HT-29 (cell line): ENCODE measurements around the gene GPR84. TPM values are rescaled to one million over a fixed set of nuclear protein-coding genes. Genes with fewer than 3 reads are reported as not detected.
"Not testable (repeated sequence)": the region's sequence is repeated elsewhere in the genome, so short reads cannot be mapped to it uniquely, and the experiment has no call there.

Experiments used
- DNase-seq: peaks from one replicate; pipeline ENCODE4 v3.0.0-alpha.2; 2015; ENCODE audit warnings: low spot score
- total RNA-seq: library from RNA; depleted of rRNA; stranded (reverse); fragments of >200 nt; shearing (Covaris generic); gene quantifications from 2 replicates; pipeline ENCODE4 v1.2.3, GENCODE V29; 2014

GPR84 gene
- total RNA-seq, 1 experiment from 2014 or later: not detected

DNA sequence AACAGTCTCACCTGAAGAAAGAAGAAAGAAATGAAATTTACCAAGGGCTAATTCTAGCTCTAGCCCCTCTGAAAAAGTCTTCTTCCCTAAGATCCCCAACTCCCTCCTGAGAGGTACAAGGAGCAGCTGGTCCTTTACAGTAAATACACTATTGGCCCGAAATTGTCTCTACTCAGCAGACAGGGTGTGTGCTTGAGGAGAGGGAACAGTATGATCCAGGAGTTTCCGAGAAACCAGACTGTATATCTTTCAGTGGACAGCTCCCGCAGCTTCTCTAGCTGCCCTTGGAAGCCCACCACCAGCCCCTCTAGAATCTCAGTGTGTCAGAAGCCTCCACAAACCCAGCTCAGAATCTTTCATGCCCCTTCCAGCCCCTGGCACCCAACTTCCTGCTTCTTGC lies 8.1 kb downstream of the GPR84 start:
- DNase-seq: no peak

- DNase-seq: no peak
Observed at GRCh38 chr12:54355104-54355815, 9.0 kb downstream of the GPR84 start.

GRCh38 chr12:54354271-54354670 lies 10.0 kb downstream of the GPR84 start:
- DNase-seq: not testable (repeated sequence)

GRCh38 chr12:54352891-54353874 lies 11.1 kb downstream of the GPR84 start:
- DNase-seq: no peak

DNA sequence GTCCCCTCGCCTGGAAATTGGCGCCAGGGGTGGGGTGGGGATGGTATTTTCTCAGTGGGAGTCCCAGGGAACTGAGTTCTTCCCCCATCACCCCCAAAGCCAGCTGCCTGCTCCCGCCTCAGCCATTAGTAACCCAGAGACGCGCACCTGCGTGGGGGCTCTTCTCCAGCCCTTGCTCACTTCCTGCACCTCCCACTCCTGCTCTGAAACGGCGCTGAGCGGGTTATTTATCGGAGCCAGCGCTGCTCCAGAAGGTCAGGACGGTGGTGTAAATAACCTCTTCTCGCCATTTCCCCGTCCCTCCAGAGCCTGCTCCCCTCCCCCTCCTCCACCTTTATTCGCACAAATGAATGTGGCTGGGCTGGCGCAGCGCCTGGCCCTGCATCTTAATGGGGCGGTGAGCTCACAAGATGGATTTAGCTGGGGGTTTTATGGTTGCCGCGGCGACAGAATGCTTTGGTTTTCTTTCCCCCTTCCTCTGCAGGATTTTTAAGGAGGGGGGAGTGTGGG lies 12.2 kb downstream of the GPR84 start:
- DNase-seq: no peak

GRCh38 chr12:54351341-54351740 lies 12.9 kb downstream of the GPR84 start:
- DNase-seq: no peak

GRCh38 chr12:54350743-54351142 lies 13.5 kb downstream of the GPR84 start:
- no peak for DNase-seq

GRCh38 chr12:54349679-54350078 lies 14.6 kb downstream of the GPR84 start:
- no peak for DNase-seq

DNA sequence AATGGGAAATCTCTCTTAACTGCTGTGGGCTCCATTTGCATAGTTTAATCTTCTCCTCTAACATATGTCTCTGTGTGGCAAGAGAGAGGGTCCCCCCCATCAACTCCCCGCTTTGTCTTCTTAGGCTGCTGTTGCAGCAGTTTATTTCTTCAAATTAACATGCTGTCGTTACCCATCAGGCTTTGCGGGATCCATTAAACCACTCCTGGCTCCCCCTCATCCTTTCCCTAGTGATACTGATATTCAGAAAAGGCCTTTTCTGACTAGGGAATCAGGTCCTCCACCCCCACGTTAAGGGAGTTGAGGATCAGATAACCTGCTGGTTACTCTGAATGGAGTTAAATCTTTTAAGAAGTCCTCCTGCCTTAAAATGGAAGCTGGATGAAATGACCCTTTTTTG lies 15.2 kb downstream of the GPR84 start:
- no peak for DNase-seq

- no peak for DNase-seq
Observed at GRCh38 chr12:54341378-54342300, 22.6 kb downstream of the GPR84 start.

DNA sequence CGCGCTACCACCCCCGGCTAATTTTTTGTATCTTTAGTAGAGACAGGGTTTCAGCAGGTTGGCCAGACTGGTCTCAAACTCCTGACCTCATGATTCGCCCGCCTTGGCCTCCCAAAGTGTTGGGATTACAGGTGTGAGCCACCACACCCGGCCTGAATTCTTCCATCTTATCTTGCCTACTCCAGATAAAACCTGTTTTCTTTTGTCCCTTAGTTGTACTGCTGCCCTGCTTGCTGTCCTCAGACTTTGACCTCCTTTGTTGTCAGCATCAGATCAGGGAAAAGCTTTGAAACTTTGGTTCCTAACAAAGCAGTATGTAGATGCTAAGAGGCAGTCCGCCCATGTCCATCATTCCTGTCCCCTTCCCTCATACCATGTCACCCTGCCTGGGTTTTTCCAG lies 23.4 kb downstream of the GPR84 start:
- DNase-seq: no peak

GRCh38 chr12:54338698-54339296 lies 25.5 kb downstream of the GPR84 start:
- DNase-seq: no peak

- no peak for DNase-seq
Observed at GRCh38 chr12:54337854-54338650, 26.2 kb downstream of the GPR84 start.

DNA sequence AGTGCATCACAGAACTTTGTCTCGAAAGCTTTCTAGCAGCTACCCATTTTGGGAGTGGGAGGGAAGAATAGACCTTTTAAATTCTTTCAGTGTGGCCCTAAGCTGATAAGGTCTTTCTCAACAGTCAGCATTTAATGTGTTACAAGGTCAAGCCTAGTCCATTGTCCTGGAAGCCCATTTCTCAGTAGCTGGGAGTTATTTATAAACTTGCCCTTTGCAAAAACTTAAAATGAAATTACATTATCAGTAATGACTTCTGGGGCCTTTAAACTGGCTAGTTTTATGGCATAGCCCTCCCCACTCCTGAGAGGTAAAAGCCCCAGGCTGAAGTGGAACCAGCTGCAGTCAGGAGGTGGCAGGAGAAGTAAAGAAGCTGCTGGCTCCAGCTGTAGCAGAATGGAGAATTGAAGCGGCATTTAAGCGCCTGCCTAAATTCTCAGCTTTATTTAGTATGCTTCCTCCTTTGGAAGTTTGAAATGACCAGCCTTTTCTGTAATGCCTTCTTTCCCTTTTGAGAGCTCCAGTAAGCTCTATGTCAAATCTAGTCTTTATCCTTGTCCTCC lies 26.9 kb downstream of the GPR84 start:
- DNase-seq: no peak

GRCh38 chr12:54333420-54334034 lies 30.8 kb downstream of the GPR84 start:
- DNase-seq: no peak

DNA sequence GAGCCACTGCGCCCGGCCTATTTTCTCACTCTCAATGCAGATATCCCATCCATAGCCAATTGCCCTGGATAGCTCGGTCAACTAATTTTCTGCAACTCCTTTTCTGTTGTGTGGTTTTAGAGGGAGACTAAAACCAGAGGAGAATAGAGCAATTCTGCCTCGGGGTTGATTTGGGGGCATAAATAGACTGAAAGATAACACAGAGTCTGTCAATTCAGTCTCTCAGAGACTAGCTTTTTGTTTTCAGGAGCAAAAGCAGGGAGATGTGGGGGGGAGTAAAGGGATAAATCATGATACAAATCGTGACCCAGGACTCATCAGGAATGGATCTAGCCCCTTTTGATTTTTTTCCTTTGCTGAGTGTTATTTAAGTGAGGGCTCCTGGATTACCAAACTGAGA lies 32.8 kb downstream of the GPR84 start:
- DNase-seq: no peak

DNA sequence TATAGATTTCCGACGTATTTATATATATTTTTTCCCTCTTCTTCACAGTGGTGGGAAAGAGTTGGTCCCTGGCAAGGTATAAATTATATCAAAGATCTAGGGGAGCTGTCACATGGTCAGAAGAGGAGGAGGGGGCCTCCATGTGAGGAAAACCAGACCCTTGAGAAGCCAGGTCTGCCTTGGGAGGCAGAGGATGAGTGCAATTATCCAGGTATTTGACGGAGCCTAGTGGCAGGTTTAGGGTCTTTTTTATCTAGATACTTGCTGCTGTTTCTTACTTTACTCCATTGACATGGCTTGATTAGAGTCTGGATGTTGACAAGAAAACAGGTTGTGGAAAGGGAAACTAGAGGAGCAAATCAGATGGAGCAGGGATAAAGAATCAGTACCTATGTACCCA lies 33.8 kb downstream of the GPR84 start:
- no peak for DNase-seq

DNA sequence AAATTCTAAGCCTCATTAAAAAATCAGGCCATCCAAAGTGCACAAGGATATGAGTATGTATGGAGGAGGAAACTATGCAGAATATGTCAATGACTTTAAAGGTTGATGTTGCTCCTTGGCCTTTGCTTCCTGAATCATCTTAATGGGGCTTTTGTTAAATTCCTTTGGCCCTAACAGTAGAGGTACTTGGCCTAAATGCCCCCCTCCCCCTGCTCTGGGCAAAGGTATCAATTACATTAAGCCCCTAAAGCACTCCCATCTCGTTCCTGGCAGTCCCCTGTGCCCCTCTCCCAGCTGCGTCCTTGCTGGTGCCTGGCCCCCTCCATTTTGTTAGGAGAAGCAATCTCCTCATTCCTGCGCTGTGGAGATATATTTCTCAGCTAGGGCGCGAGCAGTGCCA lies 34.5 kb downstream of the GPR84 start:
- DNase-seq: no peak

DNA sequence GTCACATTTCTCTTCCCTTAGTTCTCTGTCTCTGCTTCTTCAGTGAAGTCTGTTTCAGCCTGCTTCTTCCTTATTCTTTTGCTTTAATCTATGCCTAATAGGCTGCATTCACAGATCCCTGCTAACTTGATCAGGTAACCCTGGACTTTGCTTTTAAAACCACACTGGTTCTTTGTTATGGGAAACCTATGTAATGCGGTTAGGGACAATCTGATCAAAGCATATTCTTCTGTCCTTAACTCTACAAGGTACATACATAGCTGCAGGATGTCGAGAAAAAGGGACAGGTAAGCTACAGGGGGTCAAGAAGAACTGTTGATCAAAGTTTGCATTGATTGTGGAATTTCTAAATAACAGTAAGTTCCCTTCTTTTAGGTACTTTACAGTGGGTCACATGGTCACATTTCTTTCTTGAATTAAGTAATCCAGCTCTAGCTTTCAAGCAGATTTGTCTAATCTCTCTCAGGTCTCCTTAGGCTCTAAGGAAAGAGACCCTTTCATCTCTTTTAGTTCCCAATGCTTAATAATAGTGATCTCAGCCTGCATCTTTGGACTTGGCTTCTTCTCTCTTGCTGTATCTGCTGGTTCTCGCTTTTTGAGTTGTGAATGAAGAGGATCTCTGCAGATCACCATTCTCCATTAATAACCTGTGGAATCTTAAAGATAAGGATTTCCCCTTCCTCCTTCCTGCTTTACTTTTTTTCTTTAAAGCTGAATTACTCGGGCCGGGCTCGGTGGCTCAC lies 35.5 kb downstream of the GPR84 start:
- DNase-seq: no peak
